HTR-8/SVneo (cell line): ENCODE results near the gene CHD1L.
"Not testable (repeated sequence)": the region's sequence is repeated elsewhere in the genome, so short reads cannot be mapped to it uniquely, and the experiment has no call there.

ENCODE experiments used
- DNase-seq: peaks from one replicate; pipeline ENCODE4 v3.0.0; 2011; ENCODE audit warnings: low spot score, mixed read lengths; ENCODE audit not compliant: insufficient read length
- FAIRE-seq: peaks from 2 replicates; lab custom pipeline; 2011; peaks lifted over from hg19 to GRCh38; lab: Jason Lieb, UNC

CHD1L gene

GRCh38 chr1:147252540-147252939, 10.1 kb downstream of the CHD1L start:
- FAIRE-seq (no peak), DNase-seq (no peak)

GRCh38 chr1:147260956-147261355, 18.5 kb downstream of the CHD1L start:
- DNase-seq: no peak
- FAIRE-seq: no peak

GRCh38 chr1:147264158-147264768, 21.8 kb downstream of the CHD1L start:
- DNase-seq: no peak

GRCh38 chr1:147266381-147266780, 23.9 kb downstream of the CHD1L start:
- no peak for FAIRE-seq

More at GRCh38 chr1:147264158-147264768, 21.8 kb downstream of the CHD1L start:
- no peak for FAIRE-seq

GRCh38 chr1:147267711-147268110, 25.2 kb downstream of the CHD1L start:
- FAIRE-seq: no peak
- no peak for DNase-seq

More at GRCh38 chr1:147266381-147266780, 23.9 kb downstream of the CHD1L start:
- DNase-seq: no peak

- DNase-seq (no peak), FAIRE-seq (no peak)
Observed at GRCh38 chr1:147270721-147271120, 28.2 kb downstream of the CHD1L start.

GRCh38 chr1:147272042-147272441, 29.6 kb downstream of the CHD1L start:
- no peak for FAIRE-seq

GRCh38 chr1:147273409-147274336, 31.2 kb downstream of the CHD1L start:
- FAIRE-seq: no peak
- DNase-seq: peak; percentile 54

More at GRCh38 chr1:147272042-147272441, 29.6 kb downstream of the CHD1L start:
- DNase-seq: no peak

GRCh38 chr1:147281950-147282349, 39.5 kb downstream of the CHD1L start:
- FAIRE-seq (no peak), DNase-seq (no peak)

- DNase-seq: no peak
- FAIRE-seq: no peak
Observed at GRCh38 chr1:147283011-147283410, 40.5 kb downstream of the CHD1L start.

GRCh38 chr1:147287133-147287865, 44.8 kb downstream of the CHD1L start:
- FAIRE-seq: no peak
- DNase-seq: no peak

GRCh38 chr1:147292012-147292411, 49.5 kb downstream of the CHD1L start:
- no peak for FAIRE-seq
- peak; percentile 10 for DNase-seq

- DNase-seq: no peak
- no peak for FAIRE-seq
Observed at GRCh38 chr1:147292631-147293251, 50.3 kb downstream of the CHD1L start.

- no peak for DNase-seq
- FAIRE-seq: no peak
Observed at GRCh38 chr1:147297438-147297837, 55.0 kb downstream of the CHD1L start.

- FAIRE-seq, DNase-seq: not testable (repeated sequence)
Observed at GRCh38 chr1:147305803-147306202, 63.3 kb downstream of the CHD1L start.

GRCh38 chr1:147316968-147317367, 74.5 kb downstream of the CHD1L start:
- no peak for FAIRE-seq
- DNase-seq: no peak

- DNase-seq, FAIRE-seq: not testable (repeated sequence)
Observed at GRCh38 chr1:147326933-147327687, 84.6 kb downstream of the CHD1L start.

GRCh38 chr1:147334292-147334691, 91.8 kb downstream of the CHD1L start:
- no peak for FAIRE-seq
- DNase-seq: no peak

- DNase-seq: no peak
- no peak for FAIRE-seq
Observed at GRCh38 chr1:147336291-147336690, 93.8 kb downstream of the CHD1L start.
